Stimulated activated CD4-positive, alpha-beta T cell treated with anti-CD3 and anti-CD28 coated beads, Interleukin-15, amount 100 ng/mL, for 48 hours (primary cell): ENCODE results near the gene SREBF1.

Experiments used
- DNase-seq, 2 donors: peaks; one replicate each; pipeline ENCODE4 v3.0.0-alpha.2; 2020; ENCODE audit warnings: low read depth in 2 of 2

SREBF1 gene

DNA sequence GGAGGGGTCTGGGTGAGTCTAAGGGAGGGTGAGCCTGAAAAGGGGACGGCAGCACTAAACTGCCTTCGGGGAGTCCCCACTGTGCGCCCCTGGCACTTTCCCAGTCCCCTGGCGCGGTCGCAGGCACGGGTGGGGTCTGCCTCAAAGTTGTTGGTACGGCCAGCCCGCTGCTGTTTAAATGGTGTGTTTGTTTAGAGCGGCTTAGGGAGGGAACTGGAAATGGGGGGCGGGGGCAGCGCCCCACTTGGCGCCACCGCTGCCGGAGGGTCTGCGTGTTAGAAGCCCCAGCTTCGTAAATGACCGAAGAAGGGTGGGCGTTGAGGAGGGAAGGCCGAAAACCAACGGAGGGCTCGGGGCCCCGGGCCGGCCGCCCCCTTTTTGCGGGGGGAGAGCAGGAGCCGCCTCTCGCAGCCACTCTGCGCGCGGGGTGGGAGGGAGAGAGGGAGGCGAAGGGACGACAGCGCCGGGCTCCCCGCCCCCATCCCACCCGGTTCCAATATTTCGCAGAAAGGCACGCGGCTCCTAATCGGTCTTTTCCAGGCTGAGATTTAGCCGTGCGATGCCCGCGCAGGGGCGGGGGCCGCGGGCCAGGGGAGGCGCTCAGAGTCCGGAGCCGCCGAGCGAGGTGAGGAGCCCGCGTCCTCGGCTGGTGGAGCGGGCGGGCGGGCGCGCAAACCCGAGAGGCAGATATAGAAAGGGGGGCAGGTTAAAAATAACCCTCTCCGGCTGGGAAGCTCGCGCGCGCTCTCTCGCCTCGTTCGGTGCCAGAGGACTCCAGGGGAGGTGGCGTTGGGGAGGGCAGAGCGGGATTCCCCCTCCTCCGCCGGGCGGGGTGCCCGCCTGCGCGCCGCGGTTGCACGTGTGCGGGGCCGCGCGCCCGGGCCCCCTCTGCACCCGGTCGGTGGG lies 54.9 kb downstream of the SREBF1 start:
- no peak for DNase-seq

- DNase-seq = no peak
These were observed 55.7 kb downstream of the SREBF1 start for GRCh38 chr17:17780922-17781590.

- no peak for DNase-seq
These were observed 57.7 kb downstream of the SREBF1 start for GRCh38 chr17:17779015-17779611.

GRCh38 chr17:17778308-17779014 lies 58.3 kb downstream of the SREBF1 start:
- DNase-seq = no peak

DNA sequence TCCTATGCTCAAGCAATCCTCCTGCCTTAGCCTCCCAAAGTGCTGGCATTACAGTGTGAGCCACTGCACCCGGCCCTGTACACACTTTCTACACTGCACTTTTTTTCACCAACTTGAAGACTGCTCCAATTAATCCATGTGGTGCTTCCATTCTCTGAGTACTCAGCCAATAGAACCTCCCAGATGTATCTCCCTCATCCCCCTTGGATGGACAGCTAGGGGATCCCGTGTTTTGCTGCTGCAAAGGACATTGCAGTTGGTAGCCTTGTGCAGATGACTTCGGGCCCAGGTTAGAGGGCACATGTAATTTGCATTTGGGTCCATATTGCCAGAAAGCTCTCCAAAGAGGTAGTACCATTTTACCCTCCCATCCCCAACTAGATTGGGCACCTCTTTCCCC lies 59.9 kb downstream of the SREBF1 start:
- no peak for DNase-seq

- no peak for DNase-seq
These were observed 62.5 kb downstream of the SREBF1 start for GRCh38 chr17:17774009-17774881.

DNA sequence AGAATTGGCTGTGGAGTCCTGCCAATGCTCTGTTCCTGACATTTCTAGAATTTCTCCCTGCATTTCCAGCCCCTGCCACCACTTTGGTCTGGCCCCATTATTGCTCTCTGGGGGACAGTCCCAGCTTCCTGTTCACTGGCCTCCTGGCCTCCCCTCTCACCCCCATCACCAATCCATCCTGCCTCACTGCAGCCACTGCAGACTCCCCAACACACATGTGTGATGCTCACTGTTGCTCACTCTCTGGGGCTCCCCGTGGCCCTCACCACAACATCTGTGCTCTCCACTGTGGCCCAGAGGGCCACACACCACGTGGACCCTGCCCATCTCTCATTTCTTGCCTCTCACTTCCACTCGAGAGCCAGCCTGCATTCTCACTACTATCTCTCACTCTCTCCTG lies 64.6 kb downstream of the SREBF1 start:
- no peak for DNase-seq

GRCh38 chr17:17771498-17772201 lies 65.1 kb downstream of the SREBF1 start:
- no peak for DNase-seq

- DNase-seq = no peak
These were observed 66.1 kb downstream of the SREBF1 start for GRCh38 chr17:17770632-17771044.

- DNase-seq = no peak
These were observed 66.7 kb downstream of the SREBF1 start for GRCh38 chr17:17769869-17770631.

DNA sequence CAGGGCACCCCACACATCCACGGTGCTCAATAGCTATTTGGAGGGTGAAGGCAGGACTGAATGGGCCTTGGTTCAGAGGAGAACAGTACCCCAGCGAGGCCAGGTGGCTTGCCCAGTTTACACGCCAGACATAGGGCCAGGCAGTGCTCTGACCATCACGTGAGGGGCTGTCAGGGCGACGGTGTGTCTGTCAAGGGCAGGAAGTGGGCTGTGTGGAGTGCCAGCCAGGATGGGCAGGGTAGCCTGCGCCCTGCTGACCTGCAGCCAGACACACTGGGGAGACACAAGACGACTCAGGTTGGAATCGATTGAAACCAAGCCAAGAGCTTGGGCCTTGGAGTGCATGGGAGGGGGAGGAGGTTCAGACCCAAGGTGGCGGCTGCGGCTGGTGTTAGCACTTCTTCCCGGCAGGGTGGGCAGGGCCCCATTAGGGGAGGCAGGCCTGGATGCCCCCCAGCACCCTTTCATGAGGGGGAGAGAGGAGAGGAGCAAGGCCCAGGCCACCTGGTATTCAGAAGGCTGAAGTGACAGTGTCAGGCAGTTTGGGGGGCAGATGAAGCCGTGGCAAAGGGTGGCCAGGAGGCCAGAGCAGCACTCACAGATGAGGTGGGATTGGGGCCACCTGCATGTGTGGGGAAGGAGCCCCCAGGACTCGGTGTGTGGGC lies 68.2 kb downstream of the SREBF1 start:
- no peak for DNase-seq

GRCh38 chr17:17767887-17768418 lies 68.8 kb downstream of the SREBF1 start:
- no peak for DNase-seq

GRCh38 chr17:17767154-17767869 lies 69.5 kb downstream of the SREBF1 start:
- DNase-seq = no peak

GRCh38 chr17:17766744-17767120 lies 70.1 kb downstream of the SREBF1 start:
- DNase-seq = no peak

- DNase-seq = no peak
These were observed 70.6 kb downstream of the SREBF1 start for GRCh38 chr17:17766077-17766743.

DNA sequence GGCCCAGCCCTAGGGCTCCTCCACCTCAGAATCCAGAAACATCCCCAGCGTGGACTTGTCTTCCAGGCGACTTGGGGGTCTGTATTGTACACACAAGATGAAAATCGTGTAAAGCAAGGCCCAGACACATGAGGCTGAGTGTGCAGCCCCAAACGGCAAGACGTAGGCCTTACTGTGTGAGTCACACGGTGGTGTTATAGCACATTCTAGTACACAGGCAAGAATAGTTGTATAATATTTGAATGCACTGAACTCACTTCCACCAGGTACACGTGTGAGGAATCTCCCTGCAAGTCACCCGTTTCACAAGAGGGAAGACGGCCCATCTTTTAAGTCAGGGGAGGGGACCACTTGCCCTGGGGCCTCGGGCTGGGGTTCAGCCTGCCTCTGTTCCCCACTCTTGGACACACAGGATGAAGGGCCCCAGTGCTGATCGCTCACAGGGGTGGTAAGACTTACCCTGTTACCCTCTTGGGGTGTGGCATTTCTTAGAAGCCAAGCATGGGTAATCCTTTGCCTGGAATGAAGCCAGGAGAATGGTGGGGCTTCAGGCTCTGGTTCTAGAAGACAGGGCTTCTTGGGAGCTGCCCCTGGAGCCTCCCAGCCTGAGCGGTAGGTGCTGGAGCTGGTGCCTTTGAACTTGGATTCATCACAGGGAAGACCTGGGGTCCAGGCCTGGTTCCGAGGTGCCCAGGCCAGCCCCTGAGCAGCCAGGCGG lies 71.3 kb downstream of the SREBF1 start:
- DNase-seq = no peak

GRCh38 chr17:17763734-17764133 lies 73.1 kb downstream of the SREBF1 start:
- no peak for DNase-seq
